OCI-LY1 (cell line): ENCODE measurements around the gene DRC7.

ENCODE experiments used
- H2AFZ ChIP-seq: fragments of 200-600 bp; sonication (generic), shearing (Covaris generic); 2 replicates; pipeline ENCODE4 v1.6.0; 2014; ENCODE audit warnings: antibody characterized with exemption, mild to moderate bottlenecking, low read length
- H3F3A ChIP-seq: fragments of 200-600 bp; sonication (generic), shearing (Covaris generic); 2 replicates; pipeline ENCODE4 v1.6.0; 2014; ENCODE audit warnings: mild to moderate bottlenecking, antibody characterized with exemption, low read length, moderate library complexity; ENCODE audit not compliant: insufficient read depth
- H3K27ac ChIP-seq: fragments of 200-600 bp; sonication (generic); 2 replicates; pipeline ENCODE4 v1.5.1; 2014; ENCODE audit warnings: low read length, mixed run types, mild to moderate bottlenecking, low read depth; ENCODE audit not compliant: poor library complexity, severe bottlenecking
- H3K27me3 ChIP-seq: fragments of 200-600 bp; sonication (generic); 2 replicates; pipeline ENCODE4 v1.6.0; 2014; ENCODE audit warnings: antibody characterized with exemption, mild to moderate bottlenecking, low read length, moderate library complexity; ENCODE audit not compliant: insufficient read depth
- H3K36me3 ChIP-seq: fragments of 200-600 bp; sonication (generic); 2 replicates; pipeline ENCODE4 v1.6.1; 2014; ENCODE audit warnings: mild to moderate bottlenecking, antibody characterized with exemption, low read length, moderate library complexity, mixed read lengths; ENCODE audit not compliant: insufficient read depth
- H3K4me1 ChIP-seq: fragments of 200-600 bp; sonication (generic); 2 replicates; pipeline ENCODE4 v1.5.1; 2014; ENCODE audit warnings: mild to moderate bottlenecking, low read length, moderate library complexity; ENCODE audit not compliant: insufficient read depth, severe bottlenecking
- H3K4me2 ChIP-seq: fragments of 200-600 bp; sonication (generic), shearing (Covaris generic); 2 replicates; pipeline ENCODE4 v1.6.1; 2014; ENCODE audit warnings: low read length
- H3K4me3 ChIP-seq: fragments of 200-600 bp; sonication (generic); 2 replicates; pipeline ENCODE4 v1.5.1; 2014; ENCODE audit warnings: low read length, low read depth, mild to moderate bottlenecking, mixed read lengths; ENCODE audit not compliant: poor library complexity, severe bottlenecking
- H3K79me2 ChIP-seq: fragments of 200-600 bp; shearing (Covaris generic); 2 replicates; pipeline ENCODE4 v1.6.1; 2016; ENCODE audit warnings: mixed run types, low read length, mixed read lengths; ENCODE audit not compliant: insufficient read depth
- H3K9ac ChIP-seq: fragments of 200-600 bp; sonication (generic), shearing (Covaris generic); 2 replicates; pipeline ENCODE4 v1.6.1; 2014; ENCODE audit warnings: mild to moderate bottlenecking, low read length, mixed read lengths
- H3K9me2 ChIP-seq: fragments of 200-600 bp; sonication (generic), shearing (Covaris generic); 2 replicates; pipeline ENCODE4 v1.6.1; 2014; ENCODE audit warnings: low read depth, mild to moderate bottlenecking, low read length, mixed read lengths
- H3K9me3 ChIP-seq: fragments of 200-600 bp; shearing (Covaris generic); 2 replicates; pipeline ENCODE4 v1.6.1; 2014; ENCODE audit warnings: low read length, mixed read lengths
- H4K20me1 ChIP-seq: fragments of 200-600 bp; sonication (generic), shearing (Covaris generic); 2 replicates; pipeline ENCODE4 v1.6.0; 2016; ENCODE audit warnings: mild to moderate bottlenecking, low read length; ENCODE audit not compliant: insufficient read depth
- EZH2 ChIP-seq: fragments of 200-600 bp; sonication (generic), shearing (Covaris generic); IDR thresholded peaks from 2 replicates; pipeline ENCODE4 v1.8.0; 2017; ENCODE audit warnings: borderline replicate concordance, mixed run types, mild to moderate bottlenecking, antibody characterized with exemption, low read length, moderate library complexity, mixed read lengths
- TF ChIP-seq, protein P1 (sequence below): fragments of 200-600 bp; sonication (generic), shearing (Covaris generic); IDR thresholded peaks from 2 replicates; pipeline ENCODE4 v1.5.1; 2017; ENCODE audit warnings: mild to moderate bottlenecking, antibody characterized with exemption, low read length, moderate library complexity, mixed read lengths

The DRC7 gene

GRCh38 chr16:57722651-57723050, 28.0 kb downstream of the DRC7 start:
- no peaks in the 10 kb centered on the region for H3K36me3 ChIP-seq
- no peaks in the 10 kb centered on the region for H3K9me3 ChIP-seq
- H3K9ac ChIP-seq: no peak overlapping the region
- no peaks in the 10 kb centered on the region for H4K20me1 ChIP-seq
- H3K4me1 ChIP-seq: no peaks in the 10 kb centered on the region
- no peaks in the 10 kb centered on the region for H3K79me2 ChIP-seq
- TF ChIP-seq, protein P1, sequence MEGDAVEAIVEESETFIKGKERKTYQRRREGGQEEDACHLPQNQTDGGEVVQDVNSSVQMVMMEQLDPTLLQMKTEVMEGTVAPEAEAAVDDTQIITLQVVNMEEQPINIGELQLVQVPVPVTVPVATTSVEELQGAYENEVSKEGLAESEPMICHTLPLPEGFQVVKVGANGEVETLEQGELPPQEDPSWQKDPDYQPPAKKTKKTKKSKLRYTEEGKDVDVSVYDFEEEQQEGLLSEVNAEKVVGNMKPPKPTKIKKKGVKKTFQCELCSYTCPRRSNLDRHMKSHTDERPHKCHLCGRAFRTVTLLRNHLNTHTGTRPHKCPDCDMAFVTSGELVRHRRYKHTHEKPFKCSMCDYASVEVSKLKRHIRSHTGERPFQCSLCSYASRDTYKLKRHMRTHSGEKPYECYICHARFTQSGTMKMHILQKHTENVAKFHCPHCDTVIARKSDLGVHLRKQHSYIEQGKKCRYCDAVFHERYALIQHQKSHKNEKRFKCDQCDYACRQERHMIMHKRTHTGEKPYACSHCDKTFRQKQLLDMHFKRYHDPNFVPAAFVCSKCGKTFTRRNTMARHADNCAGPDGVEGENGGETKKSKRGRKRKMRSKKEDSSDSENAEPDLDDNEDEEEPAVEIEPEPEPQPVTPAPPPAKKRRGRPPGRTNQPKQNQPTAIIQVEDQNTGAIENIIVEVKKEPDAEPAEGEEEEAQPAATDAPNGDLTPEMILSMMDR: no peak
- no peak for TF ChIP-seq EZH2
- H2AFZ ChIP-seq: no peak overlapping the region
- no peaks in the 10 kb centered on the region for H3K9me2 ChIP-seq
- 0 out of 2 replicates have a peak, but pooled peaks cover 3% of the 10 kb centered on the region for H3K27me3 ChIP-seq
- no peak overlapping the region for H3K4me2 ChIP-seq
- H3F3A ChIP-seq: no peaks in the 10 kb centered on the region
- H3K4me3 ChIP-seq: no peak overlapping the region
- H3K27ac ChIP-seq: no peak overlapping the region

DNA sequence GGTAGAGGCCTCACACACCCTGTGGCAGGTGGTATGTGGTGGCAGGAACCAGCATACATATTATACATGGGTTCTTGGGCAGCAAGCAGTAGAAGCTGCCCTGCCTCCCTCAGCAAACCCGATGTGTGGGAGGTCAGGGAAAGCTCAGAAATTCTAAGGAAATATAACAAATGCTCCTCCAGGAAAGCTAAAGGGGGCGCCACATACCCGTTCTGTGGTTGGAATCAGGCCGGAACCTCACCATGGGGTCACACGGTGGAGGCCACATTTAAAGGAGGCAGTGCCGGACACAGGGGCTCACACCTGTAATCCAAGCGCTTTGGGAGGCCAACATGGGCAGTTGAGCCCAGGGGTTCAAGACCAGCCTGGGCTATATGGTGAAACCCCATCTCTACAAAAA, 28.6 kb downstream of the DRC7 start:
- H3K27me3 ChIP-seq: 0 out of 2 replicates have a peak, but pooled peaks cover 3% of the 10 kb centered on the region
- no peaks in the 10 kb centered on the region for H4K20me1 ChIP-seq
- H3K36me3 ChIP-seq: no peaks in the 10 kb centered on the region
- no peak overlapping the region for H3K9ac ChIP-seq
- no peaks in the 10 kb centered on the region for H3F3A ChIP-seq
- H3K9me2 ChIP-seq: no peaks in the 10 kb centered on the region
- no peak overlapping the region for H2AFZ ChIP-seq
- no peak overlapping the region for H3K27ac ChIP-seq
- no peaks in the 10 kb centered on the region for H3K79me2 ChIP-seq
- no peaks in the 10 kb centered on the region for H3K9me3 ChIP-seq
- no peak for TF ChIP-seq EZH2
- TF ChIP-seq, protein P1: peak; percentile 13; the same call in 1 of the 2 replicates
- no peak overlapping the region for H3K4me3 ChIP-seq
- H3K4me1 ChIP-seq: no peaks in the 10 kb centered on the region
- H3K4me2 ChIP-seq: no peak overlapping the region

- no peak overlapping the region for H3K4me3 ChIP-seq
- no peaks in the 10 kb centered on the region for H3F3A ChIP-seq
- no peak overlapping the region for H2AFZ ChIP-seq
- H3K27me3 ChIP-seq: 0 out of 2 replicates have a peak, but pooled peaks cover 3% of the 10 kb centered on the region
- H3K79me2 ChIP-seq: no peaks in the 10 kb centered on the region
- no peaks in the 10 kb centered on the region for H4K20me1 ChIP-seq
- H3K36me3 ChIP-seq: no peaks in the 10 kb centered on the region
- TF ChIP-seq EZH2: no peak
- H3K9me2 ChIP-seq: no peaks in the 10 kb centered on the region
- H3K9me3 ChIP-seq: no peaks in the 10 kb centered on the region
- H3K4me2 ChIP-seq: no peak overlapping the region
- H3K9ac ChIP-seq: no peak overlapping the region
- no peaks in the 10 kb centered on the region for H3K4me1 ChIP-seq
- no peak overlapping the region for H3K27ac ChIP-seq
Measured at GRCh38 chr16:57724531-57724930, 29.9 kb downstream of the DRC7 start.

- Histone ChIP-seq H3F3A (no peaks in the 10 kb centered on the region), H3K4me2 (no peak overlapping the region), H3K9me2 (no peaks in the 10 kb centered on the region), H3K27me3 (0 out of 2 replicates have a peak, but pooled peaks cover 3% of the 10 kb centered on the region), H3K79me2 (no peaks in the 10 kb centered on the region), H3K4me1 (no peaks in the 10 kb centered on the region), H3K27ac (no peak overlapping the region), H4K20me1 (no peaks in the 10 kb centered on the region), H3K4me3 (no peak overlapping the region), H3K36me3 (no peaks in the 10 kb centered on the region), H3K9ac (no peak overlapping the region), H2AFZ (no peak overlapping the region), H3K9me3 (no peaks in the 10 kb centered on the region)
- TF ChIP-seq, protein P1: no peak
- TF ChIP-seq EZH2: no peak
Measured at GRCh38 chr16:57725151-57725550, 30.5 kb downstream of the DRC7 start.
